Measurements from ENCODE around the gene RGSL1. TPM values are rescaled to one million over a fixed set of nuclear protein-coding genes. Genes with fewer than 3 reads are reported as not detected.

The RGSL1 gene
- total and polyA plus RNA-seq, 2 experiments from 2014 or later: not detected

GRCh38 chr1:182601416-182601786 is 151.5 kb downstream of the RGSL1 start:
- DNase-seq (ENCODE audit: low spot score): peak; percentile 91
- Histone ChIP-seq H3K4me2 (no peak overlapping the region), H3K27me3 (peaks cover 3% of the 10 kb centered on the region), H3K9me3 (ENCODE audit: low read depth) (no peaks in the 10 kb centered on the region), H2AFZ (no peak overlapping the region), H3K36me3 (replicated peaks; ENCODE audit: insufficient read depth, low read depth) (no peaks in the 10 kb centered on the region), H3K9me2 (replicated peaks; ENCODE audit: insufficient read depth) (no peaks in the 10 kb centered on the region), H3K4me3 (no peak overlapping the region), H4K20me1 (ENCODE audit: insufficient read depth, poor library complexity, severe bottlenecking) (no peaks in the 10 kb centered on the region), H3K4me1 (ENCODE audit: insufficient read depth) (peaks cover 10% of the 10 kb centered on the region), H3K27ac (no peak overlapping the region), H3K79me2 (no peaks in the 10 kb centered on the region)
- WGBS (ENCODE audit: low lambda C conversion rate, missing lambda C conversion rate): 21% methylated on average over 6 of the region's 6 CpGs
- TF ChIP-seq CTCF (IDR thresholded peaks at IDR 0.05; ENCODE audit: poor library complexity): peak; percentile 83
- no peak for TF ChIP-seq EZH2phosphoT487 (IDR thresholded peaks at IDR 0.05; ENCODE audit: low read depth, severe bottlenecking, unreplicated experiment)

- H4K20me1 ChIP-seq (ENCODE audit: insufficient read depth, poor library complexity, severe bottlenecking): no peaks in the 10 kb centered on the region
- TF ChIP-seq CTCF (IDR thresholded peaks at IDR 0.05; ENCODE audit: poor library complexity) (no peak), EZH2phosphoT487 (IDR thresholded peaks at IDR 0.05; ENCODE audit: low read depth, severe bottlenecking, unreplicated experiment) (no peak), EZH2 (IDR thresholded peaks at IDR 0.05; ENCODE audit: borderline replicate concordance) (no peak)
- no peak overlapping the region for H3K4me2 ChIP-seq
- DNase-seq (ENCODE audit: low spot score): no peak
- no peak overlapping the region for H3K4me3 ChIP-seq
- 74% methylated on average over 4 of the region's 4 CpGs for WGBS (ENCODE audit: low lambda C conversion rate, missing lambda C conversion rate)
- H2AFZ ChIP-seq: no peak overlapping the region
- H3K36me3 ChIP-seq (replicated peaks; ENCODE audit: insufficient read depth, low read depth): no peaks in the 10 kb centered on the region
- H3K79me2 ChIP-seq: no peaks in the 10 kb centered on the region
- H3K9me3 ChIP-seq (ENCODE audit: low read depth): no peaks in the 10 kb centered on the region
- no peak overlapping the region for H3K27ac ChIP-seq
- H3K4me1 ChIP-seq (ENCODE audit: insufficient read depth): peaks cover 10% of the 10 kb centered on the region
- no peaks in the 10 kb centered on the region for H3K9me2 ChIP-seq (replicated peaks; ENCODE audit: insufficient read depth)
- H3K27me3 ChIP-seq: peaks cover 3% of the 10 kb centered on the region
Observed at GRCh38 chr1:182601913-182602312, 152.0 kb downstream of the RGSL1 start.

- Histone ChIP-seq H3K4me2 (peak overlapping the region; percentile 95), H3K79me2 (no peaks in the 10 kb centered on the region), H3K4me3 (no peak overlapping the region), H2AFZ (no peak overlapping the region), H3K27ac (no peak overlapping the region), H3K9me3 (ENCODE audit: low read depth) (no peaks in the 10 kb centered on the region), H3K27me3 (peaks cover 3% of the 10 kb centered on the region), H3K4me1 (ENCODE audit: insufficient read depth) (peaks cover 10% of the 10 kb centered on the region), H4K20me1 (ENCODE audit: insufficient read depth, poor library complexity, severe bottlenecking) (no peaks in the 10 kb centered on the region), H3K36me3 (replicated peaks; ENCODE audit: insufficient read depth, low read depth) (no peaks in the 10 kb centered on the region), H3K9me2 (replicated peaks; ENCODE audit: insufficient read depth) (no peaks in the 10 kb centered on the region)
- DNase-seq (ENCODE audit: low spot score): no peak
- 75% methylated on average over 10 of the region's 10 CpGs for WGBS (ENCODE audit: low lambda C conversion rate, missing lambda C conversion rate)
- TF ChIP-seq EZH2phosphoT487 (IDR thresholded peaks at IDR 0.05; ENCODE audit: low read depth, severe bottlenecking, unreplicated experiment): no peak
- TF ChIP-seq CTCF (IDR thresholded peaks at IDR 0.05; ENCODE audit: poor library complexity): no peak
- TF ChIP-seq EZH2 (IDR thresholded peaks at IDR 0.05; ENCODE audit: borderline replicate concordance): no peak
Observed at GRCh38 chr1:182602935-182603645, 153.1 kb downstream of the RGSL1 start.
